ENCODE measurements around the gene SNORC.
A peak's percentile ranks its signal among the peaks of the same experiment; 100 is the strongest.
"Not testable (repeated sequence)": the region's sequence is repeated elsewhere in the genome, so short reads cannot be mapped to it uniquely, and the experiment has no call there.

Gene SNORC

DNA sequence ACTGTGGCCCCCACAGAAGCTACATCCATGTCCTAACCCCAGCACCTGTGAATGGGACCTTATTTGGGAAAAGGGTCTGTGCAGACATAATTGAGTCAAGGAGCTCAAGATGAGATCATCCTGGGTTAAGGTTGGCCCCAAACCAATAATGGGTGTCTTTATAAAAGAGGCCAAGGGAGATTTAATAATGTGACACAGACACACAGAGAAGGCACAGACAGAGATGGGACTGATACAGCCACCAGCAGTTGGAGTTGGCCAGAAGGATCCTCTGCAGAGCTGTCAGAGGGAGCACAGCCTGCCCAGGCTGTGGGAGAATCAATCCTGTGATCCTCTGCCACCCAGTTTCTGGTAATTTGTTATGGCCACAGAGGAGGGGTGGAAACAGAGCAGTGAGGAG, 26.0 kb downstream of the SNORC start:
- DNase-seq (ENCODE audit: low spot score) = peak; percentile 53

DNA sequence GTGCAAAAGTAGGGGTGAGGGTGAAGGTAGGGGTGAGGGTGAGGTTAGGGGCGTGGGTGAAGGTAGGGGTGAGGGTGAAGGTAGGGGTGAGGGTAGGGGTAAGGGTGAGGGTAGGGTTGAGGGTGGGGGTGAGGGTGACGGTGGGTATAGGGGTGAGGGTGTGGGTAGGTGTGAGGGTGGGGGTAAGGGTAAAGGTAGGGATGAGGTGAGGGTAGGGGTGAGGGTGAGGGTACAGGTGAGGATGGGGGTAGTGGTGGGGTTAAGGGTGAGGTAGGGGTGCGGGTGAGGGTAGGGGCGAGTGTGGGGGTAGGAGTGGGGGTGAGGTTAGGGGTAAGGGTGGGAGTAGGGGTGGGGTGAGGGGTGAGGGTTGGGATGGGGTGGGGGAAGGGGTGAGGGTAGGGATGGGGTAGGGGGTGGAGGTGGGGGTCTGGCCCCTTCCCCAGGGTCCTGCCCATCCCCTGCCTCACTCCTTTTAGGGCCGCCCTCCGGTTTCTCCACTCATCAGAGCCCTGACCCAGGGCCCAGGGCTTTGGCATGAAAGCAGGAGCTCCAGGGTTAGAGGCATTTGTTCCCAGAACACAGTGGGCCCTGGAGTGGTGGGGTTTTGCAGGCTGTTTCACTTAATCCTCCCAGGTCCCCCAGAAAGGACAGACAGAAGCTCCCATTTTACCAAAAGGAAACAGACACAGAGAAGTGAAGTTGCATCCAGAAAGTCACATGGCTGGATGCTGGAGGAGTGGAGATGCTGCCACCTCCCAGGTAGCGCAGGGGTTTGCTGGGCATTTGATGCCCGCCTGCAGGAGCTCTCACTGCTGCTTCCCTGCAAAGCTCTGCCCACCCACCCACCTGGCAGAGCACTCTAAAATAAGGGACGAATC, 26.9 kb downstream of the SNORC start:
- DNase-seq (ENCODE audit: low spot score) = no peak

DNA sequence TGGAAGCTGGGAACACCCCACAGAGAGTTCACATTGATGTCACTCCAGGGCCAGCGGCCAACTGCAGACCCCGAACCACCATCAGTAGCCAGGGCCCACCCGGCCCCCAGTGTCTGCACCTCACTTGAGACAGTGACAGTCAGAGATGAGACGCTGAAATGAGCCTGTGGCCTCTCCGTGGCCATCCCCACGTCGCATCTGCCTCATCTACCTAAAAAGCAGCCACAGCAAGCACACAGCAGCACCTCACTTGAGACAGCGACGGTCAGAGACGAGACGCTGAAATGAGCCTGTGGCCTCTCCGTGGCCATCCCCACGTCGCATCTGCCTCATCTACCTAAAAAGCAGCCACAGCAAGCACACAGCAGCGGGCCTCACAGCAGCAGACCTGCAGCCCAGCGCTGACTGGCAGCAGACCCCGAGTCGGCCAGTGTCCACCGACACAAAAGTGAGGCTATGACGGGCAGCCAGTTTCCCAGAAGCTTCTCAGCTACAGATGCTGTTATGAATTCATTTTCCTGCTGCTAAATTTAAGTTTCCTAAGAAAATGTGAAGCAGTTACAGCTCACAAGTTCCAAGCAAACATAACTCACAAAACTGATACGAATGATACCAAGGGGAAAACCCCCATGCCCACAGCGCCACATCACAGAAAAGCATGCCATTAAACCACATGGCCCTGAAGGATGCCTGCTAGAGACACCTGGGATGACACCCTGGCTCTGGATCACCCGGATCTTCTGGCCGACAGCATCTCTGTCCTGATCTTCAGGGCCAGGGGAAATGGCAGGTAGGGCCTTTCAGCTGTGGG, 27.7 kb downstream of the SNORC start:
- DNase-seq (ENCODE audit: low spot score) = no peak

GRCh38 chr2:232898592-232899543, 28.8 kb downstream of the SNORC start:
- DNase-seq (ENCODE audit: low spot score) = no peak

DNA sequence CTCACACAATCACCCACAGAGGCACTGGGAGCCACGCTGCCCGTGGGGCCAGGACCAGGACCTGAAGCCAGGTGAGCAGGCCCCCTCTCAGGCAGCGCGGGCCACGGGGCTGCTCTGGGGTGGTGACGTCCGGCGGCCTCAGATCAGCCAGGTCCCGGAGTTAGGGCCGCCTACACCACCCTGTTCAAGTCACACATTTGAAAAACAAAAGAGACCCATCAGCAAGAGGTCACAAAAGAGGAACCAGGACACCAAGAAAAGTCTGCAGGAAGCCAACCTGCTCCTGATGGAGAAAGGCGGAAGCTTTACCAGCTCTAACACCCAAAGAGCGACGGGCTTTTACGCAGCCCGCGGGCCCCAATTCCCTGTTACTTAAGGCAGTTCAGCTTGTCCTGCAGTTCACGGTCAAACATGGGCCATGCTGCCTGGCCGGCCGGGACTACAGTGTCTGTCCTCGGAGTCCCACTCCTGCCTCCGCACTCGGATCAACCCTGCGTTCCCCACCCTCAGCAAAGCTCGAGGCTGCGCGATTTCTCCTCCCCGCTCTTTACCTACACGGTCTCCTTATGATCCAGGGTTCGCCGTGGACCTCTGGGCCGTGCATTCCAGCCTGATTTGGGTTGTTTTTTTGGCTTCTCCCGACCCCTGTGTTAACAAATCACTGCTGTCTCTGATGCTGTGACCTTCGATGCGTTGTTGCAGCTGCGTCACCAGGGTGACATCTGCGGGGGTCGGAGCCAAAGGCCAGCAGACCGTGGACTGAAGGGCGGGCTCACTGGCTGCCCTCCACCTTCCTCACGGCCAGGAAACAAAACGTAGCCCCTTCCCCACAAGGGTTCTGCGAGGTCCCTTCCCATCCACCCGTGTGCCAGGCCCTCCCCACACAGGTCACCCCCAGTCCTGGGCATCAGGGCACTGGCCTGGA, 31.0 kb downstream of the SNORC start:
- no peak for DNase-seq (ENCODE audit: low spot score)

GRCh38 chr2:232901736-232902578, 31.9 kb downstream of the SNORC start:
- no peak for DNase-seq (ENCODE audit: low spot score)

DNA sequence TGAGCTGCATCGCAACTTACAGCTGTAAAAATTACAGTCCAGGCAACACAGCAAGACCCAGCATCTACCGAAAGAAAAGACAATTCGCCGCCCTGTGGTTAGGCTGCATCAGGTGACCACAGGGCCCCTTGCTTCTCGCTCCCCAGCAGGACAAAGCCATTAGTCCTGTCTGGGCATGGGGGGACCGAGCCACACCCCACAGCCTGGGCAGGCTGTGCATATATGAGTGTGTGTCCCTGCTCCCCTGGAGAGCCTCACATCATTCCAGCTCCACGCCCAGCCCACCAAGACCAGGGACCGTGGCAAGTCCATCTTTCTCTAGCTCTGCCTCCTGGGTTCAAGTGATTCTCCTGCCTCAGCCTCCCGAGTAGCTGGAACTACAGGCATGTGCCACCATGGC, 33.9 kb downstream of the SNORC start:
- no peak for DNase-seq (ENCODE audit: low spot score)

DNA sequence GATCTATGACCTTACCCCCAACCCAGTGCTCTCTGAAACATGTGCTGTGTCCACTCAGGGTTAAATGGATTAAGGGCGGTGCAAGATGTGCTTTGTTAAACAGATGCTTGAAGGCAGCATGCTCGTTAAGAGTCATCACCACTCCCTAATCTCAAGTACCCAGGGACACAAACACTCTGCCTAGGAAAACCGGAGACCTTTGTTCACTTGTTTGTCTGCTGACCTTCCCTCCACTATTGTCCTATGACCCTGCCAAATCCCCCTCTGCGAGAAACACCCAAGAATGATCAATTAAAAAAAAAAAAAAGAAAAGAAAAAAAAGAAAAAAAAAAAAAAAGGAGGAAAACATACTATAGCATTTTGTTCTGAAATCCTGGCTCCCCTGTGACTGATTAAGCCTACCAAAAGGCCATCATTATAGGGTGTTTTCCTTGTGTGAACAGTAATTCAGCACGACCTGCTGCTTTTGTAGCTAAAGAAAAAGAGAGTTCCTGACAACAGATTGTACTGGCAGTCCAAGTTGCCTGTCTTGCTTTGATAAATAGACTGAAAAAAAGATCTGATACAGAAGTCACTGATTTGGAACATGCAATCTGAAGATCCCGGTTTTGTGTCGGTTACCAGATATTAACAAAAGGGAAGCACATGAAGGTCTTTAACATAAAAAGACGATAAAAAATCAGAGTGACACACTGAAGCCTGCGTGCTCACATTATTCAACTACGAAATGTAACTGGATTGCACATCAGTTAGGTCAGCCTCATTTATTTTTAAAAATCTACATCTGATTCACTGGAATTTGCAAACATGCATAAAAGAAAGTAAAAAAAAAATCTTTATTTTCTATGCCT, 37.0 kb downstream of the SNORC start:
- not testable (repeated sequence) for DNase-seq (ENCODE audit: low spot score)

DNA sequence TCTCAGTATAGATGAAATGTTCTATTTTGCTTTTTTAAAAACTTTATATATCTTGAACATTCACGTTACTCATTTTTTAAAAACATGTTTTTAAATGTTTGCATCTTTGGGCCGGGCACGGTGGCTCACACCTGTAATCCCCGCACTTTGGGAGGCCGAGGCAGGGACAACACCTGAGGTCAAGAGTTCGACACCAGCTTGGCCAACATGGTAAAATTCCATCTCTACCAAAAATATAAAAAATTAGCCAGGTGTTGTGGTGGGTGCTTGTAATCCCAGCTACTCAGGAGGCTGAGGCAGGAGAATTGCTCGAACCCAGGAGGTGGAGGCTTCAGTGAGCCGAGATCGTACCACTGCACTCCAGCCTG, 37.6 kb downstream of the SNORC start:
- not testable (repeated sequence) for DNase-seq (ENCODE audit: low spot score)

DNA sequence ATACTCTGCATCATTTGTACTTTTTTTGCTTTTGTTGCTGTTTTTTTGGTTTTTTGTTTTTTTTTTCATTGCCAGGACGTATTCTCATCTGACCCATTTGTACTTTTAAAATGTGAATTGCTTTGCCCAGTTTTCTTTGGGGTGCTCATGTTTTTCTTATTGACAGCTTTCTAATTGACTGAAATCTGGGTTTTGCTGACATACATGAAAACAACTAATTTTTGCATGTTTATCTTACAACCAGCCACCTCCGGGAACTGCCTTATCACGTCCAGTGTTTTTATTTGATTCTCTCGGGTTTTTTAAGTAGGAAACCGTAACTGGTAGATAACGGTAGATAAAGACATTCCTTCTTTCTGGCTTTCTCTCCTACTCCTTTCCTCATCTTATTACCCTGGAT, 38.6 kb downstream of the SNORC start:
- no peak for DNase-seq (ENCODE audit: low spot score)

DNA sequence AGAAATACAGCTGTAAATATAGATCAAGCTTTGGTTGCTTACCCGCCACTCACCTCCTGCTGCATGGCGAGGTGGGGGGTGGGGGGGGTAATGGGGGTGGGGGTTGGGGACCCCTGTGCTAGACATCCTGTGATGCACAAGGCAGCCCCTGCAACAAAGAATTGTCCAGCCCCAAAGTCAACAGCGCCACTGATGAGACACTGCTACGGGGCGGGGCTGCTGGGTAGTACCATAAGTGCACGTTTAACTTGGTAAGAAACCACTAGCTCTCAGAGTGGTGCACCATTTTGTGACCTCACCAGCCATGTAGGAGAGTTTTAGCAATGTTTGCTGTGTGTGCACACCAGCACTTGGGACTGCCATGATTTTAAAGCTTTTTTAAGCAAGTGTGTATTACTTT, 40.3 kb downstream of the SNORC start:
- DNase-seq (ENCODE audit: low spot score) = no peak

GRCh38 chr2:232911712-232912277, 41.7 kb downstream of the SNORC start:
- no peak for DNase-seq (ENCODE audit: low spot score)

GRCh38 chr2:232913903-232914302, 43.8 kb downstream of the SNORC start:
- DNase-seq (ENCODE audit: low spot score) = no peak

- DNase-seq (ENCODE audit: low spot score) = no peak
Observed at GRCh38 chr2:232919141-232919540, 49.1 kb downstream of the SNORC start.

- DNase-seq (ENCODE audit: low spot score) = no peak
Observed at GRCh38 chr2:232920055-232920454, 50.0 kb downstream of the SNORC start.

DNA sequence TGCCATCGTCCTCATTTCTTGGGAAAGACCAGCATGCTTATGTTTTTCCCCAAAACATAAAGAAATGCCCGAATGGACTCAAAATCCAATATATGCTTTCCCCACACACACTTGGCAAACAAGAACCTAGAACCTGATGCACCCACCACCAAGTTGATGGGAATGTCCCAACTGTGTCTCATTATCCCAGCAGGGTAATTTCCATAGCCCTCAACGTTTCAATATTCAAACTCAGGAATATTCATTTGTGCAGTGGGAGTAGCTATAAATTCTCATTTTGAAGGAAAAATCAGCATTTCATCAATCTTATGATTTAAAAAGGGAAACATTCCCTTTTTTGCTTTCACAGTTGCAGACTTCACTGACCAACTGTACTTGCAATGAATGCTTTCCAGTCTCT, 50.7 kb downstream of the SNORC start:
- no peak for DNase-seq (ENCODE audit: low spot score)

DNA sequence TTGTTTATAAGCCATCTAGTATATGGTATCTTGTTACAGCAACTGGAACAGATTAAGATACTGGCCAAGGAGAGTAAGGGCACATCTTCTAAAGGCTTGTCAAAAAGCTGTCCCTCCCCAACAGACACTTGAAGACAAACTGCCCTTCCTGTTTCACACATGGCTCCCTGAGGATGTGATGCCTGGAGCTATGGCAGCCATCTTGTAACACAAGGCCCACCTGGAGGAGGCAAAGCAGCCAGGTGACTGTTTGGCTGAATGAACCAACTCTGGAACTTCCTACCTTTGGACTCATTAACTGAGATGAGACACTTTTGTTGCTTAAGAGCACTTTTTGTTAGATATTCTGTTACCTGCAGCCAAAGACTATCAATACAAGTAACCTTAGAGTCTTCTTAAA, 54.4 kb downstream of the SNORC start:
- DNase-seq (ENCODE audit: low spot score) = no peak

DNA sequence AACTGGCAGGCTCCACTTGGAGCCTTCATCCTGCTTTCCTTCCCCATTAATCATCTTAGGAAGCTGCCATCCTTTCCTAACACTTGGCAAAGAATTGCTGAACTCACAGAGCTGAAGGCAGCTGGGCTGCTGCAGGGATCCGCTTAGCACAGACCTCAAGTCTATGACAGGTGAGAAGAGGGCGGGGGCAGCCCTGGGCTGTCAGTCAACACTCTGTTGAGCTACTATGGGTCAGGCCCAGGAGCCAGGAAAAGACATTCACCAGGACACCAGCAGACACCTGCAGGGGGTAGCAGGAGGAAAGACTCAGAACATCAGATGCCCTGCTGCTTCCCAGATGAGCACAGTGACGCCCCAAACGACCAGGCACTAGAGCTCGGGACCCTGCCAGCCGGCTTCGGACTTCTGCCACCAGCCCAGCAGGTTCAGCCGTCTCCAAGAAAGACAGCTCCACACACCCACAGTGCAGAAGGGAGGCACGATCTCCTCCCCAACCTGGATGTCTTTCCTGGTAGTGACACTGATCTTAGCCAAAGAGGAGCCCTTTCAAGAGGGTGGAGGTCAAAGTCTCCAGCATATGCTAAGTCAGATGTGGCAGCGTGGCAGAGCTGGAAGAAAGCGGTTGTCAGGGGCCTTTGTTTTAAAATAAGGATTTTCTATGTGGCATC, 55.2 kb downstream of the SNORC start:
- no peak for DNase-seq (ENCODE audit: low spot score)

Measured in SK-N-DZ (cell line).